HG02759 (cell line): Measurements from ENCODE around the gene TACC2.

Source experiments
- ATAC-seq: cut with Tn5 transposase; IDR thresholded peaks from one replicate; pipeline ENCODE4 v1.9.1; 2021; ENCODE audit warnings: mild to moderate bottlenecking, moderate library complexity; ENCODE audit not compliant: unreplicated experiment

The TACC2 gene

GRCh38 chr10:122288917-122289316 lies 300.0 kb downstream of the TACC2 start:
- ATAC-seq = no peak

GRCh38 chr10:122290334-122290733 lies 301.4 kb downstream of the TACC2 start:
- no peak for ATAC-seq

- ATAC-seq = no peak
These were observed 302.0 kb downstream of the TACC2 start for GRCh38 chr10:122290833-122291532.

- no peak for ATAC-seq
These were observed 302.8 kb downstream of the TACC2 start for GRCh38 chr10:122291739-122292138.

- ATAC-seq = no peak
These were observed 303.4 kb downstream of the TACC2 start for GRCh38 chr10:122292376-122292775.

- no peak for ATAC-seq
These were observed 304.4 kb downstream of the TACC2 start for GRCh38 chr10:122293156-122293960.

- no peak for ATAC-seq
These were observed 305.0 kb downstream of the TACC2 start for GRCh38 chr10:122293961-122294380.

- no peak for ATAC-seq
These were observed 305.8 kb downstream of the TACC2 start for GRCh38 chr10:122294511-122295450.

- ATAC-seq = no peak
These were observed 306.5 kb downstream of the TACC2 start for GRCh38 chr10:122295451-122295809.

- ATAC-seq = no peak
These were observed 307.6 kb downstream of the TACC2 start for GRCh38 chr10:122296363-122297120.

GRCh38 chr10:122297583-122297982 lies 308.6 kb downstream of the TACC2 start:
- ATAC-seq = no peak

GRCh38 chr10:122298206-122298597 lies 309.2 kb downstream of the TACC2 start:
- ATAC-seq = no peak

- ATAC-seq = peak; percentile 75
These were observed 309.8 kb downstream of the TACC2 start for GRCh38 chr10:122298598-122299301.

- ATAC-seq = no peak
These were observed 310.6 kb downstream of the TACC2 start for GRCh38 chr10:122299423-122300075.

- no peak for ATAC-seq
These were observed 312.3 kb downstream of the TACC2 start for GRCh38 chr10:122301055-122301810.

GRCh38 chr10:122301811-122302115 lies 312.8 kb downstream of the TACC2 start:
- no peak for ATAC-seq

GRCh38 chr10:122302315-122302714 lies 313.4 kb downstream of the TACC2 start:
- no peak for ATAC-seq

- no peak for ATAC-seq
These were observed 314.5 kb downstream of the TACC2 start for GRCh38 chr10:122303271-122304053.
